PC-9 (cell line): ENCODE data around the gene DLK1. TPM values are rescaled to one million over a fixed set of nuclear protein-coding genes. Genes with fewer than 3 reads are reported as not detected.

ENCODE experiments used
- Bru-seq: library from RNA; stranded (reverse); fragments of 400-500 nt; gene quantifications from one replicate; lab custom pipeline; 2021; lab: Mats Ljungman, UMichigan
- BruChase-seq, 2 experiments: library from RNA; stranded (reverse); fragments of 400-500 nt; gene quantifications; one replicate each; lab custom pipeline; 2021; lab: Mats Ljungman, UMichigan
- BruUV-seq: library from RNA; stranded (reverse); fragments of 400-500 nt; replicated peaks from 2 replicates; lab custom pipeline; 2021; lab: Mats Ljungman, UMichigan
- CTCF ChIA-PET: fragments of 300-600 bp; sonication (Branson Sonifier 250); formaldehyde crosslinking; loops from one replicate; lab custom pipeline; 2022; ENCODE audit warnings: antibody characterized with exemption; lab: Charles Lee
- POLR2A ChIA-PET: fragments of 300-600 bp; sonication (Branson Sonifier 250); formaldehyde crosslinking; loops from one replicate; lab custom pipeline; 2022; ENCODE audit warnings: antibody characterized with exemption; ENCODE audit not compliant: unreplicated experiment; lab: Charles Lee
- DNase-seq, 2 experiments: peaks; one replicate each; pipeline versions ENCODE4 v3.0.0 to v3.0.0-alpha.2; 2015 to 2022; ENCODE audit warnings: mixed read lengths in 1 of 2
- H2AFZ ChIP-seq: fragments of 200-600 bp; sonication (generic); 2 replicates; pipeline ENCODE4 v1.8.1; 2017; ENCODE audit warnings: antibody characterized with exemption
- H3F3A ChIP-seq: fragments of 200-600 bp; sonication (generic); 2 replicates; pipeline ENCODE4 v1.8.1; 2017; ENCODE audit warnings: antibody characterized with exemption, mild to moderate bottlenecking, low read depth; ENCODE audit not compliant: insufficient read depth
- H3K27ac ChIP-seq: fragments of 200-600 bp; sonication (generic); 2 replicates; pipeline ENCODE4 v1.6.1; 2016; ENCODE audit warnings: mixed run types
- H3K27me3 ChIP-seq: fragments of 200-600 bp; sonication (generic); 2 replicates; pipeline ENCODE4 v1.6.1; 2016; ENCODE audit warnings: low read depth, mixed run types; ENCODE audit not compliant: insufficient read depth
- H3K36me3 ChIP-seq: fragments of 200-600 bp; sonication (generic); 2 replicates; pipeline ENCODE4 v1.6.1; 2016; ENCODE audit warnings: low read depth, mixed run types
- H3K4me1 ChIP-seq: fragments of 200-600 bp; sonication (generic); replicated peaks from 2 replicates; pipeline ENCODE4 v1.6.1; 2016; ENCODE audit warnings: mixed run types; ENCODE audit not compliant: insufficient read depth
- H3K4me2 ChIP-seq: fragments of 200-600 bp; sonication (generic); 2 replicates; pipeline ENCODE4 v1.6.1; 2017; ENCODE audit warnings: mixed run types
- H3K4me3 ChIP-seq: fragments of 200-600 bp; sonication (generic); 2 replicates; pipeline ENCODE4 v1.6.1; 2016; ENCODE audit warnings: mixed run types
- H3K79me2 ChIP-seq: fragments of 200-600 bp; sonication (generic); 2 replicates; pipeline ENCODE4 v1.6.1; 2017; ENCODE audit warnings: low read depth, mixed run types
- H3K9me2 ChIP-seq: fragments of 200-600 bp; sonication (generic); 2 replicates; pipeline ENCODE4 v1.8.1; 2017; ENCODE audit warnings: mild to moderate bottlenecking; ENCODE audit not compliant: insufficient read depth
- H3K9me3 ChIP-seq: fragments of 200-600 bp; sonication (generic); 2 replicates; pipeline ENCODE4 v1.8.1; 2016; ENCODE audit warnings: low read depth; ENCODE audit not compliant: insufficient read depth
- H4K20me1 ChIP-seq: fragments of 200-600 bp; sonication (generic); 2 replicates; pipeline ENCODE4 v1.8.1; 2017; ENCODE audit not compliant: insufficient read depth
- CTCF ChIP-seq: fragments of 200-600 bp; sonication (generic); conservative IDR thresholded peaks from 2 replicates; pipeline ENCODE4 v1.6.1; 2017; ENCODE audit warnings: mixed run types, antibody characterized with exemption, mild to moderate bottlenecking, moderate library complexity
- EZH2 ChIP-seq: fragments of 200-600 bp; sonication (generic); IDR thresholded peaks from 2 replicates; pipeline ENCODE4 v1.8.0; 2017; ENCODE audit warnings: antibody characterized with exemption, low read depth
- intact Hi-C: fragments of 100-400 bp; cut with micrococcal nuclease; formaldehyde crosslinking; loops from one replicate; pipeline ENCODE4 v1.10.0; 2022; ENCODE audit not compliant: unreplicated experiment
- long read RNA-seq: library from polyadenylated mRNA; stranded (forward); transcript quantifications from one replicate; pipeline ENCODE4 v2.0.0, GENCODE V29; 2022
- total RNA-seq: library from RNA; stranded (reverse); gene quantifications from 2 replicates; pipeline ENCODE4 v1.2.3, GENCODE V29; 2021

Gene DLK1
- total RNA-seq, result not detected in 2 replicates
- not detected for Bru-seq, nascent RNA
- BruChase-seq, experiment 1, labeled RNA remaining after a 2-hour chase, result not detected
- not detected for BruChase-seq, experiment 2, labeled RNA remaining after a 6-hour chase
- long read RNA-seq, result 0 reads

GRCh38 chr14:100726550-100727085, at the start of gene DLK1:
DLK1 (plus strand) TSS chr14:100726892; CDS start chr14:100727069, 177 bp downstream.
- Histone ChIP-seq H3K4me1 (no peaks in the 10 kb centered on the region), H3K9me2 (no peaks in the 10 kb centered on the region), H3K27ac (no peak within 1 kb of the TSS), H3K4me3 (no peak within 1 kb of the TSS), H3K27me3 (peaks cover 49% of the 10 kb centered on the region), H2AFZ (no peak within 1 kb of the TSS), H4K20me1 (no peaks in the 10 kb centered on the region), H3F3A (no peaks in the 10 kb centered on the region), H3K79me2 (no peaks in the 10 kb centered on the region), H3K9me3 (no peaks in the 10 kb centered on the region), H3K36me3 (no peaks in the 10 kb centered on the region), H3K4me2 (no peak within 1 kb of the TSS)
- no peak for DNase-seq
- ChIA-PET POLR2A (no interaction called here), CTCF (no interaction called here)
- BruUV-seq, result no TSS peak
- intact Hi-C loops, result no loop called here
- TF ChIP-seq CTCF (no peak), EZH2 (no peak)

GRCh38 chr14:100677152-100677551, 49.5 kb upstream of the DLK1 start:
- CTCF ChIA-PET, result no interaction called here
- Histone ChIP-seq H3K79me2 (no peaks in the 10 kb centered on the region), H3K4me3 (no peak overlapping the region), H4K20me1 (no peaks in the 10 kb centered on the region), H3F3A (no peaks in the 10 kb centered on the region), H3K4me1 (no peaks in the 10 kb centered on the region), H2AFZ (no peak overlapping the region), H3K9me3 (no peaks in the 10 kb centered on the region), H3K36me3 (no peaks in the 10 kb centered on the region), H3K9me2 (no peaks in the 10 kb centered on the region), H3K4me2 (no peak overlapping the region), H3K27me3 (peaks cover 32% of the 10 kb centered on the region; the same call in 1 of the 2 replicates), H3K27ac (no peak overlapping the region)
- no peak for DNase-seq
- POLR2A ChIA-PET, result no interaction called here
- no peak for TF ChIP-seq EZH2
- no peak for TF ChIP-seq CTCF
- intact Hi-C loops, result no loop called here
- BruUV-seq, result no TSS peak

- intact Hi-C loops, result no loop called here
- H3K9me3 ChIP-seq, result no peaks in the 10 kb centered on the region
- no TSS peak for BruUV-seq
- no peak for DNase-seq
- H3K4me3 ChIP-seq, result no peak overlapping the region
- no peak overlapping the region for H3K4me2 ChIP-seq
- POLR2A ChIA-PET, result no interaction called here
- H3K27me3 ChIP-seq, result peaks cover 26% of the 10 kb centered on the region; the same call in 1 of the 2 replicates
- H3F3A ChIP-seq, result no peaks in the 10 kb centered on the region
- CTCF ChIA-PET, result no interaction called here
- H3K27ac ChIP-seq, result no peak overlapping the region
- no peaks in the 10 kb centered on the region for H3K9me2 ChIP-seq
- no peaks in the 10 kb centered on the region for H4K20me1 ChIP-seq
- no peak overlapping the region for H2AFZ ChIP-seq
- H3K79me2 ChIP-seq, result no peaks in the 10 kb centered on the region
- no peaks in the 10 kb centered on the region for H3K36me3 ChIP-seq
- no peak for TF ChIP-seq CTCF
- H3K4me1 ChIP-seq, result no peaks in the 10 kb centered on the region
Observed at GRCh38 chr14:100677554-100678468, 48.9 kb upstream of the DLK1 start.
